Measurements from ENCODE around the gene CELA2B. TPM values are rescaled to one million over a fixed set of nuclear protein-coding genes. Genes with fewer than 3 reads are reported as not detected.

The CELA2B gene
- total and polyA plus RNA-seq, 9 of the 15 experiments (the other 6 are each of a cell fraction or from before 2014, with no cell fraction given), result 0.25 to 2.1 (median 0.38) TPM; not detected in 5

GRCh38 chr1:15428815-15429435, 47.0 kb upstream of the CELA2B start (continued):
- TF ChIP-seq RREB1 (CRISPR knock-in tag; IDR thresholded peaks at IDR 0.05) (no peak), CHD2 (IDR thresholded peaks at IDR 0.05; ENCODE audit: low read depth, low read length) (no peak), KDM2B (CRISPR knock-in tag; IDR thresholded peaks at IDR 0.05) (no peak), CBX1 (IDR thresholded peaks at IDR 0.05; ENCODE audit: low read depth) (no peak), RCOR1 (IDR thresholded peaks at IDR 0.05; ENCODE audit: borderline replicate concordance in 1 of 2, low read depth in 2 of 2, low read length in 2 of 2) (no peak)
